ENCODE data around the gene ACCSL.

Gene ACCSL

DNA sequence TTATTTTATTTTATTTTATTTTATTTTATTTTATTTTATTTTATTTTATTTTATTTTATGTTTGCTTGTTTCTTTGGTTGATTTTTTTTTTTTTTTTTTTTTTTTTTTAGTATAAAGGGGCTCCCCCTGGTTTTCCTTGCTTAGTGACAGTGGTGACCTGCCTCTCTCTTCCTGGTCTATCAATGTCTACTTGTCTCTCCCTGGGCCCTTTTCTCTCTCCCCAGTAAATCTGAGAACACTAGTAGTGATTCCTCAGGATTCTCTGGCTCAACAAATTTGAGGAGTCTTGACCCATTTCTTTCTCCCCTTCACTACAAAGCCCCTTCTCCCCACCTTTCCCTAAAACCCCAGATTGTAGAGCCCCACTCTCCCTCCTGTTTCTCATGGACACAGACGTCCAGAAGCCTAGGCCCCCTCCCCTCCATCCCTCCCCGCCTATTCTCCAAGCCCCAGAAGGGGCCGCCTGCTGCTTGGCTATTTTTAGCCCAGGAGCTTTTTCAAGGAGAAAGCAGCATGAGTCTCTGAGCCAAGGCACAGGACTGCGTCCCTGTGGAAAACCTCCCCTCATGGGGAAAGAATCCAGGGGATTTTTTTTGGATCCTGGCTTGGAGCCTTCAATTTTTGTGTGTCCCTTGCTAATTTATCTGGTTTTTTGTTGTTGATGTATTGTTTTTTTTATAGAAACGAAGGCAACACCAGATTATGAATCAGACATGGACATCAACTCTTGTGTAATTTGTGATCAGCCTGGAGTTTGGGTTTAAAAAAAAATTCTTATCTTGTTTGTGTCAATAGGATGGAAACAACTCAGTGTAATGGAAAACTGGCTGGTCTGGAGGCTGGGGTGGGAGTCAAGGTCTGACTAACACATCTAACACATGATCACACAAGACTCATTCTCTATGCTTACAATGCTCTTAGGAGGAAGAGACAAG is 17.5 kb upstream of the ACCSL start:
- Histone ChIP-seq H3K36me3 (ENCODE audit: low read depth) (no peaks in the 10 kb centered on the region), H3K9me3 (ENCODE audit: severe bottlenecking) (peaks cover 4% of the 10 kb centered on the region), H3K4me1 (ENCODE audit: insufficient read depth, poor library complexity, severe bottlenecking) (no peaks in the 10 kb centered on the region), H3K4me3 (ENCODE audit: severe bottlenecking) (no peak overlapping the region), H3K27ac (ENCODE audit: poor library complexity, severe bottlenecking) (no peak overlapping the region), H3K27me3 (ENCODE audit: insufficient read depth, poor library complexity, severe bottlenecking) (no peaks in the 10 kb centered on the region)
- TF ChIP-seq, protein P1, sequence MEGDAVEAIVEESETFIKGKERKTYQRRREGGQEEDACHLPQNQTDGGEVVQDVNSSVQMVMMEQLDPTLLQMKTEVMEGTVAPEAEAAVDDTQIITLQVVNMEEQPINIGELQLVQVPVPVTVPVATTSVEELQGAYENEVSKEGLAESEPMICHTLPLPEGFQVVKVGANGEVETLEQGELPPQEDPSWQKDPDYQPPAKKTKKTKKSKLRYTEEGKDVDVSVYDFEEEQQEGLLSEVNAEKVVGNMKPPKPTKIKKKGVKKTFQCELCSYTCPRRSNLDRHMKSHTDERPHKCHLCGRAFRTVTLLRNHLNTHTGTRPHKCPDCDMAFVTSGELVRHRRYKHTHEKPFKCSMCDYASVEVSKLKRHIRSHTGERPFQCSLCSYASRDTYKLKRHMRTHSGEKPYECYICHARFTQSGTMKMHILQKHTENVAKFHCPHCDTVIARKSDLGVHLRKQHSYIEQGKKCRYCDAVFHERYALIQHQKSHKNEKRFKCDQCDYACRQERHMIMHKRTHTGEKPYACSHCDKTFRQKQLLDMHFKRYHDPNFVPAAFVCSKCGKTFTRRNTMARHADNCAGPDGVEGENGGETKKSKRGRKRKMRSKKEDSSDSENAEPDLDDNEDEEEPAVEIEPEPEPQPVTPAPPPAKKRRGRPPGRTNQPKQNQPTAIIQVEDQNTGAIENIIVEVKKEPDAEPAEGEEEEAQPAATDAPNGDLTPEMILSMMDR (IDR thresholded peaks at IDR 0.05; ENCODE audit: poor library complexity, severe bottlenecking), result no peak
- DNase-seq (ENCODE audit: low spot score) (no peak), ATAC-seq (ENCODE audit: low read depth) (no peak)

DNA sequence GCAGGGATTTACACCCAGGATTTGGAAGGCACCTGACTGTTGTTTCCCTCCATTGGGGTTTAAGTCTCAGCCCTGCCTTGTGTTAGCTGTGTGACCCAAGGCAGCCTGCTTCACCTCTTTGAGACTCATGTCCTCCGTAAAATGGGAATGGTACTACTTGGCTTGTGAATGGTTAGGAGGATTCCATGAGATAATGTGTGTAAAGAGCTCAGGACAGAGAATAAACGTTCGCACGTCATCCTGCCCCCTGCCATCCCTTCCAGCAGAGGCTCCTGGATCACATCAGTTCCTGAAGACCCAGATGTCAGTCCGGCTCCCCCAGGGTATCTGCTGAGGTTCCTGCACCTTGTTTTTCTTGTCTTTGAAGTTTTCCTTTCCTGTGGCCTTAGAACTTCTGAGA is 16.8 kb upstream of the ACCSL start:
- no peak overlapping the region for H3K4me3 ChIP-seq (ENCODE audit: severe bottlenecking)
- H3K36me3 ChIP-seq (ENCODE audit: low read depth), result no peaks in the 10 kb centered on the region
- no peak for DNase-seq (ENCODE audit: low spot score)

DNA sequence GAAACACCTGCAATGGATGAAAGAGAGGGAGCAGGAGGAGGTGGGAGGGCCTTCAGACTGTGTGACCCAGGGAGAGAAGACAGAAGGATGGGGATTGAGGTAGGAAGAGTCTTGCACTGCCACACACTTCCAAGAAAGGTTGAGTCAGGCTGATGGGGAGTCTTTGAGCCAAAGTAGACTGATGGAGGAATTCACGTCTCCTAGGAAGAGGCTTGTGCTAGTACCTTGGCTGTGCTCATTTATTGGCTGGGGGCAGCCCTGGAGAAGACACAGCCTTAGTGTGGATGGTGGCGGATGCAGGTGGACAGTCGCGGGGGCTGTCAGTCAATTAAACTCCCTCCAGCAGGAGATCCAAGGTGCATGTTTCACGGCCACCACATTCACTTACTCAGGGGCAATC is 16.2 kb upstream of the ACCSL start:
- ATAC-seq (ENCODE audit: low read depth), result no peak
- no peak for DNase-seq (ENCODE audit: low spot score)
- Histone ChIP-seq H3K9me3 (ENCODE audit: severe bottlenecking) (no peaks in the 10 kb centered on the region), H3K4me1 (ENCODE audit: insufficient read depth, poor library complexity, severe bottlenecking) (no peaks in the 10 kb centered on the region), H3K27me3 (ENCODE audit: insufficient read depth, poor library complexity, severe bottlenecking) (no peaks in the 10 kb centered on the region), H3K36me3 (ENCODE audit: low read depth) (no peaks in the 10 kb centered on the region), H3K27ac (ENCODE audit: poor library complexity, severe bottlenecking) (no peak overlapping the region), H3K4me3 (ENCODE audit: severe bottlenecking) (no peak overlapping the region)
- TF ChIP-seq, protein P1 (IDR thresholded peaks at IDR 0.05; ENCODE audit: poor library complexity, severe bottlenecking), result no peak

More for the DNA sequence above, 16.8 kb upstream of the ACCSL start:
- Histone ChIP-seq H3K9me3 (ENCODE audit: severe bottlenecking) (peaks cover 3% of the 10 kb centered on the region), H3K27me3 (ENCODE audit: insufficient read depth, poor library complexity, severe bottlenecking) (no peaks in the 10 kb centered on the region), H3K4me1 (ENCODE audit: insufficient read depth, poor library complexity, severe bottlenecking) (no peaks in the 10 kb centered on the region), H3K27ac (ENCODE audit: poor library complexity, severe bottlenecking) (no peak overlapping the region)
- TF ChIP-seq, protein P1 (IDR thresholded peaks at IDR 0.05; ENCODE audit: poor library complexity, severe bottlenecking), result no peak
- no peak for ATAC-seq (ENCODE audit: low read depth)

DNA sequence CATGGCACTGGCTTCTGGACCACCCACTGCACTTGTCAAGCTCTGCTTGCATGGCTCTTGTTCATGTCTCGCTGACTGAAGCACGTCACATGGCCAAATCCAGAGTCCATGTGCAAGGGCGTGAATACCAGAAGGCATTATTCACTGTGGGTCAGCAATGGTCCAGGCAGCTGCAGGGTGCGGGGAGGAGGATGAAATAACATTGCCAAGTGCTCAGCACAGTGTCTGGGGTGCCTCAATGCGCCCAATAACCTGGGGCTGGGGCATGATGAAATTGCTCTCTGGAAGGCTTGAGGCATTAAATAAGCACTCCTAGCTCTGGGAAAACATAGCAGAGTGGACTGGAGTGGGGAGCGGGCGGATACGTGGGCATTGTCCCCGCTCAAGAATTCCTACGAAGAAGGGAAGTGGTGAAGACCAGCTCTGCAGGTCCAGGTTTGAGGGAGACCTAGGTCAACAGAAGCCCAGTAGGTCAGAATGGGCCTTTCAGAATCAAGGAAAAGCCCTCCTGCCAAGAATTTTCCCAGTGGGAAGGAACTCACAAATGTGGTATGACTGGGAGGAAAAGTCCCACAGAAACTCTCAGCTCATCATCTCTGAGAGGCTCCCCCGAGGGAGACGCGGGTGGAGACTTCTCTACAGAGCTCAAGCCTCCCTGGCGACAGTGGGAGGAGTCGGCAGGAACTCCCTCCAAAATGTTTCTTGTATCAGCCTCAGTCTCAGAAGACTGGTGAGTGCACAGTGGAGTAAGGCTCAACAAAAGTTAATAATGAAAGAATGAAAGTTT is 15.3 kb upstream of the ACCSL start:
- Histone ChIP-seq H3K36me3 (ENCODE audit: low read depth) (no peaks in the 10 kb centered on the region), H3K4me3 (ENCODE audit: severe bottlenecking) (no peak overlapping the region), H3K27ac (ENCODE audit: poor library complexity, severe bottlenecking) (no peak overlapping the region), H3K4me1 (ENCODE audit: insufficient read depth, poor library complexity, severe bottlenecking) (no peaks in the 10 kb centered on the region), H3K9me3 (ENCODE audit: severe bottlenecking) (no peaks in the 10 kb centered on the region), H3K27me3 (ENCODE audit: insufficient read depth, poor library complexity, severe bottlenecking) (no peaks in the 10 kb centered on the region)
- TF ChIP-seq, protein P1 (IDR thresholded peaks at IDR 0.05; ENCODE audit: poor library complexity, severe bottlenecking), result no peak
- DNase-seq (ENCODE audit: low spot score) (no peak), ATAC-seq (ENCODE audit: low read depth) (no peak)

Data from RWPE2 (cell line).